Aortic smooth muscle cell (primary cell): Measurements from ENCODE around the gene DNAL4. TPM values are rescaled to one million over a fixed set of nuclear protein-coding genes. Genes with fewer than 3 reads are reported as not detected.

Experiments used
- total RNA-seq: library from RNA; depleted of rRNA; stranded (reverse); fragments of >200 nt; gene quantifications from 2 replicates; pipeline ENCODE4 v1.2.3, GENCODE V29; 2014

The DNAL4 gene, protein sequence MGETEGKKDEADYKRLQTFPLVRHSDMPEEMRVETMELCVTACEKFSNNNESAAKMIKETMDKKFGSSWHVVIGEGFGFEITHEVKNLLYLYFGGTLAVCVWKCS
- 14.9 and 15.4 TPM in 2 replicates for total RNA-seq

DNA sequence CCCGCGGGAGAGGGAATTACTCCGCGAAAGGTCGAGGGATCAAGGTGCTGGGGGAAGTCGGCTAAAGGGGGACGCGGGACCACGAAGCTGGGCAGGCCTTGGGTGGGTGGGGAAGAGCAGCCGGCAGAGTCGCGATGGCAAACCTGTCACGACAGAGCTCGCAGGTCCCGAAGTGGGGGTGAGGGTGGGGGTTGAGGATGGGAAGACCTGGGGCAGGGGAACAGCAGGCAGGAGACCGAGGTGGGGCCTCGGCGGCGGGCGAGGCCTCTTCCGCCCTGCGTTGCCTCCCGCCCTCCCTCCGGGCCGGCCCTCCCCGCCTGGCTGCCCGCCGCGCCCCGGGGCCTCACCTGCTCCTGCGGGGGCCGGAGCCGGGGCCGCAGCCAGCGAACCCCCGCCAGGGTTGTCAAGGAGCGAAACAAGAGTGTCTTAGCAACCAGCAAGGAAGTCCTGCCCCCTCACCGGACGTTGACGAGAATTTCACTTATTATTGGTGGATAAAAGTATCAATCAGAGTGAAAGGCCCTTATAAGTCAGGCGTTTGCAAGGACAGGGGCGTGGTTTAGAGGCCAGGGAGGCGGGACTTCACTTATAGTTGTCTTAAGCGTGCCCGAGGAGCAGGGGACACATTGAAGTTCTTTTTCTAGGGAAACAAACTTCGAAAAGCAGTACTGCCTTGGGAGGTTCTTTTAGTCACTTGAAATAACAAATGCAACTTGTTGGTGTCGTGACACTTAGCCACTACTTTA is at the start of gene DNAL4:
Gene DNAL4, minus strand, starts transcription at position 423 of the 746 bp plus-strand sequence. CDS start 11,412 bp downstream, outside the sequence.

DNA sequence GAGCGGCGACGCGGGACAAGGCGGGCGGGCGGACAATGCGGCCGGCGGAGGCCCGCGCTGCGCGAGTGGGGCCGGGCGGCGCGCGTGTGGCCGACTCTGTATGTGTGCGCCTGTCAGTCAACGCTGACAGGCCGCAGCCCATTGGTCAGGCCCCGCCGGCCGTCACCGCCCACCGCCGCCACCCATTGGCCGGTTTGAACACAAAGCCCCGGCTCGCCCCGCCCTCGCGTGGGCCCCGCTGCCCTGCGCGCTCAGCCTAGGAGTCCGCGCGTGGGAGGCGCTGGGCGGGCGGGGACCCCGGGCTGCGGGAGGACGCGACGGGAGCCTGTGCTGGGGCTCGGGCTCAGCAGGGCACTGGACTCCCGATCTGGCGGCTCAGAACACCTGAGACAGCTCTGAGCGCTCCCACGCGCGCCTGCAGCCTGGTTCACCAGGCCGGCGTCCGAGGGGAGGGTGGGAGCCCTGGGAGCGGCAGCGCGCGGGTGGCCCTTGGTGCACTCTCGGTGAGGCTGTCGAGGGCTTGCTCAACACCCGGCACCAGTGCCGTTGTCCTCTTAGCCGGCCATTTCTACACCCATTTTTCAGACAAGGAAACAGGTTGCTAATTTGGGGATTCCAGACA is 37.9 kb downstream of the DNAL4 start, which contains the start of gene SUN2:
Gene SUN2, minus strand, starts transcription at position 88 of the 622 bp plus-strand sequence. CDS start 3,370 bp downstream, outside the sequence.

Other genes with a start within 250 kb of the DNAL4 start
- gene DMC1, start 224.0 kb downstream of the DNAL4 start, total RNA-seq, result 3.2 and 3.4 TPM in 2 replicates
- 1.1 and 1.8 TPM in 2 replicates for gene FAM227A, start 137.8 kb downstream of the DNAL4 start, total RNA-seq
- gene CBY1, start 137.5 kb downstream of the DNAL4 start, total RNA-seq, result 19.2 and 20.9 TPM in 2 replicates
- 51.5 and 55.1 TPM in 2 replicates for gene TOMM22, start 112.2 kb downstream of the DNAL4 start, total RNA-seq
- 66.4 and 66.5 TPM in 2 replicates for gene JOSD1, start 93.2 kb downstream of the DNAL4 start, total RNA-seq
- gene GTPBP1, start 88.2 kb downstream of the DNAL4 start, total RNA-seq, result 38.2 and 41.9 TPM in 2 replicates
- 117 and 146 TPM in 2 replicates for gene SUN2, start 38.1 kb downstream of the DNAL4 start, total RNA-seq
- 0.79 and 1.1 TPM in 2 replicates for gene NPTXR, start 49.9 kb upstream of the DNAL4 start, total RNA-seq
- gene CBX6, start 78.1 kb upstream of the DNAL4 start, total RNA-seq, result 57.9 and 60.9 TPM in 2 replicates
- gene APOBEC3A, start 163.5 kb upstream of the DNAL4 start, total RNA-seq, result not detected in 2 replicates
- gene APOBEC3B, start 188.2 kb upstream of the DNAL4 start, total RNA-seq, result 5.0 and 5.2 TPM in 2 replicates
- 8.3 and 12.8 TPM in 2 replicates for gene APOBEC3C, start 220.1 kb upstream of the DNAL4 start, total RNA-seq
- 1.2 and 1.9 TPM in 2 replicates for gene APOBEC3D, start 227.0 kb upstream of the DNAL4 start, total RNA-seq
- gene APOBEC3F, start 246.7 kb upstream of the DNAL4 start, total RNA-seq, result 8.6 and 8.7 TPM in 2 replicates